Osteocyte (in vitro differentiated cells): ENCODE measurements around the gene CYB5B. TPM values are rescaled to one million over a fixed set of nuclear protein-coding genes. Genes with fewer than 3 reads are reported as not detected.

ENCODE experiments used
- DNase-seq: peaks from one replicate; pipeline ENCODE4 v3.0.0; 2021; ENCODE audit warnings: mixed read lengths; ENCODE audit not compliant: unreplicated experiment; ENCODE audit errors: extremely low spot score
- H3K27ac Mint-ChIP-seq: one replicate; pipeline ENCODE4 v1.8.0; 2021; ENCODE audit warnings: mild to moderate bottlenecking, mixed read lengths; ENCODE audit not compliant: unreplicated experiment
- H3K27me3 Mint-ChIP-seq: one replicate; pipeline ENCODE4 v1.8.0; 2021; ENCODE audit warnings: mixed read lengths; ENCODE audit not compliant: unreplicated experiment
- H3K36me3 Mint-ChIP-seq: one replicate; pipeline ENCODE4 v1.8.0; 2021; ENCODE audit warnings: mixed read lengths; ENCODE audit not compliant: unreplicated experiment
- H3K4me1 Mint-ChIP-seq: one replicate; pipeline ENCODE4 v1.8.0; 2021; ENCODE audit warnings: mixed read lengths; ENCODE audit not compliant: unreplicated experiment
- H3K4me3 Mint-ChIP-seq: one replicate; pipeline ENCODE4 v1.8.0; 2021; ENCODE audit warnings: mild to moderate bottlenecking, moderate library complexity, mixed read lengths; ENCODE audit not compliant: unreplicated experiment
- H3K9me3 Mint-ChIP-seq: one replicate; pipeline ENCODE4 v1.8.0; 2021; ENCODE audit warnings: mixed read lengths; ENCODE audit not compliant: unreplicated experiment
- CTCF ChIP-seq: fragments of 200-600 bp; sonication (generic); IDR thresholded peaks from 2 replicates; pipeline ENCODE4 v1.5.0; 2021; ENCODE audit warnings: antibody characterized with exemption, mild to moderate bottlenecking, moderate library complexity
- long read RNA-seq: library from polyadenylated mRNA; unstranded; transcript quantifications from one replicate; pipeline ENCODE4 v2.0.0, GENCODE V29; 2021
- total RNA-seq: library from RNA; stranded (reverse); gene quantifications from 2 replicates; pipeline ENCODE4 v1.2.1, GENCODE V29; 2021

The CYB5B gene
- total RNA-seq, result 69.8 and 74.2 TPM in 2 replicates
- long read RNA-seq, full-length matches to known transcripts, result 349 of 365 reads
- long read RNA-seq, partial matches to known transcripts, result 6 of 365 reads
- long read RNA-seq, other reads (novel, unspliced or antisense), result 10 of 365 reads

- peak; percentile 94 for DNase-seq
- TF ChIP-seq CTCF, result no peak
- Mint-ChIP-seq H3K36me3 (peaks cover 16% of the 10 kb centered on the region), H3K4me3 (peak within 1 kb of the TSS; percentile 97), H3K4me1 (peaks cover 23% of the 10 kb centered on the region), H3K27me3 (no peaks in the 10 kb centered on the region), H3K27ac (peak within 1 kb of the TSS; percentile 98), H3K9me3 (peaks cover 7% of the 10 kb centered on the region)
Measured at GRCh38 chr16:69424053-69424934, at the start of gene CYB5B. CYB5B (plus strand) TSS chr16:69424619; CDS start chr16:69424684, 65 bp downstream.

GRCh38 chr16:69376393-69377059 lies 47.9 kb upstream of the CYB5B start:
- Mint-ChIP-seq H3K9me3 (no peaks in the 10 kb centered on the region), H3K27me3 (no peaks in the 10 kb centered on the region), H3K27ac (no peak overlapping the region), H3K36me3 (peaks cover 33% of the 10 kb centered on the region), H3K4me1 (no peaks in the 10 kb centered on the region), H3K4me3 (no peak overlapping the region)
- TF ChIP-seq CTCF, result no peak
- DNase-seq, result no peak

GRCh38 chr16:69378036-69378435 lies 46.4 kb upstream of the CYB5B start:
- peaks cover 36% of the 10 kb centered on the region for H3K36me3 Mint-ChIP-seq
- no peak for DNase-seq
- no peaks in the 10 kb centered on the region for H3K9me3 Mint-ChIP-seq
- H3K4me3 Mint-ChIP-seq, result no peak overlapping the region
- no peaks in the 10 kb centered on the region for H3K4me1 Mint-ChIP-seq
- no peak for TF ChIP-seq CTCF
- H3K27ac Mint-ChIP-seq, result no peak overlapping the region
- no peaks in the 10 kb centered on the region for H3K27me3 Mint-ChIP-seq

- no peak for DNase-seq
Measured at GRCh38 chr16:69378760-69379159, 45.7 kb upstream of the CYB5B start.

More at GRCh38 chr16:69378760-69379159, 45.7 kb upstream of the CYB5B start:
- Mint-ChIP-seq H3K4me3 (no peak overlapping the region), H3K4me1 (peaks cover 1% of the 10 kb centered on the region), H3K27me3 (no peaks in the 10 kb centered on the region), H3K36me3 (peaks cover 42% of the 10 kb centered on the region), H3K27ac (no peak overlapping the region), H3K9me3 (no peaks in the 10 kb centered on the region)
- no peak for TF ChIP-seq CTCF
